Liver (tissue), 9 donors: Measurements from ENCODE around the gene SLIT3. TPM values are rescaled to one million over a fixed set of nuclear protein-coding genes. Genes with fewer than 3 reads are reported as not detected.

Experiments used
- DNase-seq: peaks from one replicate; pipeline ENCODE4 v3.0.0-alpha.2; 2017; ENCODE audit warnings: low spot score
- H3K27ac ChIP-seq, 2 donors: one replicate each; pipeline ENCODE4 v1.7.0; 2013; ENCODE audit warnings: inconsistent platforms in 2 of 2, low read length in 2 of 2, control low read depth in 1 of 2, low read depth in 1 of 2, mild to moderate bottlenecking in 1 of 2
- H3K27me3 ChIP-seq, 4 donors: one replicate each; pipeline versions ENCODE4 v1.6.1 to v1.7.0; 2013; ENCODE audit warnings: low read length in 3 of 4, inconsistent platforms in 1 of 4, mild to moderate bottlenecking in 1 of 4, moderate library complexity in 1 of 4; ENCODE audit not compliant: control insufficient read depth in 4 of 4, insufficient read depth in 4 of 4
- H3K36me3 ChIP-seq, 4 donors: one replicate each; pipeline versions ENCODE4 v1.6.1 to v1.7.0; 2013; ENCODE audit warnings: low read length in 3 of 4, mild to moderate bottlenecking in 3 of 4, low read depth in 1 of 4, moderate library complexity in 1 of 4; ENCODE audit not compliant: control insufficient read depth in 4 of 4, insufficient read depth in 3 of 4
- H3K4me1 ChIP-seq, 4 donors: one replicate each; pipeline versions ENCODE4 v1.6.1 to v1.7.0; 2013; ENCODE audit warnings: low read length in 3 of 4, mild to moderate bottlenecking in 3 of 4, moderate library complexity in 1 of 4; ENCODE audit not compliant: control insufficient read depth in 4 of 4, insufficient read depth in 4 of 4
- H3K4me3 ChIP-seq, 3 donors: one replicate each; pipeline versions ENCODE4 v1.6.1 to v1.7.0; 2013; ENCODE audit warnings: low read length in 3 of 3, control low read depth in 1 of 3, low read depth in 1 of 3, mild to moderate bottlenecking in 1 of 3
- H3K9ac ChIP-seq, 2 donors: one replicate each; pipeline ENCODE4 v1.7.0; 2013; ENCODE audit warnings: low read length in 2 of 2, mild to moderate bottlenecking in 2 of 2, moderate library complexity in 2 of 2, control low read depth in 1 of 2, low read depth in 1 of 2
- H3K9me3 ChIP-seq, 4 donors: one replicate each; pipeline versions ENCODE4 v1.6.1 to v1.7.0; 2013; ENCODE audit warnings: low read length in 3 of 4; ENCODE audit not compliant: control insufficient read depth in 4 of 4
- EGR1 ChIP-seq, 2 donors: IDR thresholded peaks; 2 replicates each; pipeline ENCODE4 v1.6.1; 2016 to 2018; ENCODE audit warnings: antibody characterized with exemption in 2 of 2, low read depth in 2 of 2
- FOXA1 ChIP-seq: IDR thresholded peaks from 2 replicates; pipeline ENCODE4 v1.6.1; 2016; ENCODE audit warnings: antibody characterized with exemption
- FOXA2 ChIP-seq: IDR thresholded peaks from 2 replicates; pipeline ENCODE4 v1.6.1; 2016; ENCODE audit warnings: antibody characterized with exemption
- GABPA ChIP-seq, 2 donors: IDR thresholded peaks in 1 of 2; conservative IDR thresholded peaks in 1 of 2; 2 replicates each; pipeline ENCODE4 v1.6.1; 2016; ENCODE audit warnings: antibody characterized with exemption in 2 of 2, mild to moderate bottlenecking in 1 of 2, moderate library complexity in 1 of 2
- HNF4A ChIP-seq, 2 donors: conservative IDR thresholded peaks; 2 replicates each; pipeline ENCODE4 v1.6.1; 2016; ENCODE audit warnings: antibody characterized with exemption in 2 of 2, mild to moderate bottlenecking in 2 of 2
- HNF4G ChIP-seq: IDR thresholded peaks from 2 replicates; pipeline ENCODE4 v1.6.1; 2016; ENCODE audit warnings: antibody characterized with exemption
- JUND ChIP-seq, 2 donors: IDR thresholded peaks; 2 replicates each; pipeline ENCODE4 v1.6.1; 2016; ENCODE audit warnings: antibody characterized with exemption in 2 of 2
- NR2F2 ChIP-seq: IDR thresholded peaks from 2 replicates; pipeline ENCODE4 v1.6.1; 2016; ENCODE audit warnings: antibody characterized with exemption
- RAD21 ChIP-seq, 2 donors: IDR thresholded peaks; 2 replicates each; pipeline ENCODE4 v1.6.1; 2016; ENCODE audit warnings: antibody characterized with exemption in 2 of 2, mild to moderate bottlenecking in 2 of 2
- RXRA ChIP-seq, 2 donors: IDR thresholded peaks; 2 replicates each; pipeline ENCODE4 v1.6.1; 2017 to 2018; ENCODE audit warnings: antibody characterized with exemption in 2 of 2, mild to moderate bottlenecking in 1 of 2
- SP1 ChIP-seq: IDR thresholded peaks from 2 replicates; pipeline ENCODE4 v1.6.1; 2018; ENCODE audit warnings: antibody characterized with exemption, mild to moderate bottlenecking
- TAF1 ChIP-seq: conservative IDR thresholded peaks from 2 replicates; pipeline ENCODE4 v1.6.1; 2016; ENCODE audit warnings: antibody characterized with exemption, mild to moderate bottlenecking
- YY1 ChIP-seq: IDR thresholded peaks from 2 replicates; pipeline ENCODE4 v1.6.1; 2016; ENCODE audit warnings: antibody characterized with exemption, mild to moderate bottlenecking
- WGBS: extraction: QIAGEN DNeasy Blood & Tissue Kit; methylation state at CpG from one replicate; pipeline ENCODE4 v1.1.7; 2013; 5-methylcytosine and 5-hydroxymethylcytosine counted together
- polyA plus RNA-seq, 2 donors: library from polyadenylated mRNA; stranded (reverse) in 1 of 2; unstranded in 1 of 2; fragments of 200-250 nt in 1 of 2; fragments of >200 nt in 1 of 2; fragmentation: Nextera tagmentation in 1 of 2; extraction: Ambion mirVana in 1 of 2; gene quantifications; one replicate each; pipeline versions ENCODE4 v1.2.1 to v1.2.3, GENCODE V29; 2013 to 2015
- total RNA-seq, 2 donors: library from RNA; depleted of rRNA; stranded (reverse); fragments of >200 nt; gene quantifications; one replicate each; pipeline ENCODE4 v1.2.3, GENCODE V29; 2014
- TF ChIP-seq, protein P1 (sequence below): IDR thresholded peaks from 2 replicates; pipeline ENCODE4 v1.6.1; 2016; ENCODE audit warnings: antibody characterized with exemption
- TF ChIP-seq, protein P2 (sequence below): IDR thresholded peaks from 2 replicates; pipeline ENCODE4 v1.6.1; 2016; ENCODE audit warnings: antibody characterized with exemption
- TF ChIP-seq, protein P3 (sequence below): fragments of 150-350 bp; IDR thresholded peaks from 2 replicates; pipeline ENCODE4 v1.5.1; 2017; ENCODE audit warnings: improper control_type of control experiment, low read depth, low read length; ENCODE audit not compliant: missing input control
- donor health status: healthy.
- donor health status: healthy.
- donor health status: healthy.
- donor health status: healthy.
- donor health status: healthy.

SLIT3 gene
- total and polyA plus RNA-seq, 4 donors = 0.61 to 1.3 (median 0.91) TPM

DNA sequence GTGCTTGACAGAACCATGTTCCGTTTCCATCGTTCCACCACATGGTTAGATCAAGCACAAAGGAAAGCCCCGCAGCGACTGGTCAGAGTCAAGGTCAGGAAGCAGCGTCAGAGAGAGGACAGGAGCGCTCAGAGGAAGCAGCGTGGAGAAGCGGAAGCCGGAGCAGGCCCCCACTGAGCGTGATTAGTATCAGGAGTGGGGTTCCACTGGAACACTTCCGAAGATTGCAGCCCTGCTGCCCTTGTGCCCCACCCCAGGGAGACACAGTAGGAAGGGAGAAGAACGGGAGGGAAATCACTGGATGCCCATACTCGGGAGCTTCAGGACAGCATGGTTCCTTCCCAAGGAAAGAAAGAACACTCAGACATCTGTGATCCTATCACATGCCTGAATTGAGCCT lies 532.8 kb downstream of the SLIT3 start:
- Histone ChIP-seq H3K9me3 (peaks cover 0 to 7% (median 4%) of the 10 kb centered on the region in 4 donors), H3K36me3 (no peaks in the 10 kb centered on the region), H3K27ac (no peak overlapping the region), H3K4me1 (no peaks in the 10 kb centered on the region), H3K9ac (no peak overlapping the region), H3K27me3 (peaks cover 0 to 5% (median 0%) of the 10 kb centered on the region in 4 donors), H3K4me3 (no peak overlapping the region)
- no peak for DNase-seq
- 83% methylated on average over 13 of the region's 13 CpGs for WGBS
- TF ChIP-seq TAF1 (no peak), EGR1 (IDR thresholded peaks at IDR 0.05; ENCODE audit: low read depth in 2 of 2) (no peak), RXRA (IDR thresholded peaks at IDR 0.05) (no peak), HNF4G (no peak), HNF4A (conservative IDR thresholded peaks at IDR 0.05) (no peak), FOXA1 (no peak), GABPA (IDR thresholded peaks at IDR 0.05 in 1 of 2, conservative IDR thresholded peaks at IDR 0.05 in 1 of 2) (no peak), FOXA2 (no peak), SP1 (no peak), JUND (IDR thresholded peaks at IDR 0.05) (no peak), YY1 (no peak)
- TF ChIP-seq, protein P1, sequence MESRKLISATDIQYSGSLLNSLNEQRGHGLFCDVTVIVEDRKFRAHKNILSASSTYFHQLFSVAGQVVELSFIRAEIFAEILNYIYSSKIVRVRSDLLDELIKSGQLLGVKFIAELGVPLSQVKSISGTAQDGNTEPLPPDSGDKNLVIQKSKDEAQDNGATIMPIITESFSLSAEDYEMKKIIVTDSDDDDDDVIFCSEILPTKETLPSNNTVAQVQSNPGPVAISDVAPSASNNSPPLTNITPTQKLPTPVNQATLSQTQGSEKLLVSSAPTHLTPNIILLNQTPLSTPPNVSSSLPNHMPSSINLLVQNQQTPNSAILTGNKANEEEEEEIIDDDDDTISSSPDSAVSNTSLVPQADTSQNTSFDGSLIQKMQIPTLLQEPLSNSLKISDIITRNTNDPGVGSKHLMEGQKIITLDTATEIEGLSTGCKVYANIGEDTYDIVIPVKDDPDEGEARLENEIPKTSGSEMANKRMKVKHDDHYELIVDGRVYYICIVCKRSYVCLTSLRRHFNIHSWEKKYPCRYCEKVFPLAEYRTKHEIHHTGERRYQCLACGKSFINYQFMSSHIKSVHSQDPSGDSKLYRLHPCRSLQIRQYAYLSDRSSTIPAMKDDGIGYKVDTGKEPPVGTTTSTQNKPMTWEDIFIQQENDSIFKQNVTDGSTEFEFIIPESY = no peak
- TF ChIP-seq, protein P2, sequence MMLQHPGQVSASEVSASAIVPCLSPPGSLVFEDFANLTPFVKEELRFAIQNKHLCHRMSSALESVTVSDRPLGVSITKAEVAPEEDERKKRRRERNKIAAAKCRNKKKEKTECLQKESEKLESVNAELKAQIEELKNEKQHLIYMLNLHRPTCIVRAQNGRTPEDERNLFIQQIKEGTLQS = no peak

GRCh38 chr5:168766426-168766700 lies 534.6 kb downstream of the SLIT3 start:
- Histone ChIP-seq H3K4me1 (no peaks in the 10 kb centered on the region), H3K9ac (no peak overlapping the region), H3K27me3 (peaks cover 0 to 5% (median 0%) of the 10 kb centered on the region in 4 donors), H3K9me3 (peaks cover 0 to 7% (median 4%) of the 10 kb centered on the region in 4 donors), H3K36me3 (no peaks in the 10 kb centered on the region), H3K4me3 (no peak overlapping the region), H3K27ac (no peak overlapping the region)
- DNase-seq = no peak
- no peak for TF ChIP-seq FOXA2
- TF ChIP-seq, protein P2 = no peak
- TF ChIP-seq RXRA (IDR thresholded peaks at IDR 0.05) = no peak
- no peak for TF ChIP-seq NR2F2
- no peak for TF ChIP-seq YY1
- TF ChIP-seq, protein P3, sequence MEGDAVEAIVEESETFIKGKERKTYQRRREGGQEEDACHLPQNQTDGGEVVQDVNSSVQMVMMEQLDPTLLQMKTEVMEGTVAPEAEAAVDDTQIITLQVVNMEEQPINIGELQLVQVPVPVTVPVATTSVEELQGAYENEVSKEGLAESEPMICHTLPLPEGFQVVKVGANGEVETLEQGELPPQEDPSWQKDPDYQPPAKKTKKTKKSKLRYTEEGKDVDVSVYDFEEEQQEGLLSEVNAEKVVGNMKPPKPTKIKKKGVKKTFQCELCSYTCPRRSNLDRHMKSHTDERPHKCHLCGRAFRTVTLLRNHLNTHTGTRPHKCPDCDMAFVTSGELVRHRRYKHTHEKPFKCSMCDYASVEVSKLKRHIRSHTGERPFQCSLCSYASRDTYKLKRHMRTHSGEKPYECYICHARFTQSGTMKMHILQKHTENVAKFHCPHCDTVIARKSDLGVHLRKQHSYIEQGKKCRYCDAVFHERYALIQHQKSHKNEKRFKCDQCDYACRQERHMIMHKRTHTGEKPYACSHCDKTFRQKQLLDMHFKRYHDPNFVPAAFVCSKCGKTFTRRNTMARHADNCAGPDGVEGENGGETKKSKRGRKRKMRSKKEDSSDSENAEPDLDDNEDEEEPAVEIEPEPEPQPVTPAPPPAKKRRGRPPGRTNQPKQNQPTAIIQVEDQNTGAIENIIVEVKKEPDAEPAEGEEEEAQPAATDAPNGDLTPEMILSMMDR = no peak
- TF ChIP-seq HNF4G = no peak
- TF ChIP-seq HNF4A (conservative IDR thresholded peaks at IDR 0.05) = no peak
- TF ChIP-seq RAD21 (IDR thresholded peaks at IDR 0.05) = no peak
- no peak for TF ChIP-seq TAF1
- TF ChIP-seq FOXA1 = no peak
- TF ChIP-seq EGR1 (IDR thresholded peaks at IDR 0.05; ENCODE audit: low read depth in 2 of 2) = no peak
- WGBS = 81% methylated on average over 2 of the region's 2 CpGs
